Glutamatergic neuron (in vitro differentiated cells): ENCODE results near the gene RAPGEF3. TPM values are rescaled to one million over a fixed set of nuclear protein-coding genes. Genes with fewer than 3 reads are reported as not detected.

Experiments used
- DNase-seq: peaks from one replicate; pipeline ENCODE4 v3.0.0; 2022
- H3K27ac Mint-ChIP-seq: one replicate; pipeline ENCODE4 v1.8.0; 2020; ENCODE audit warnings: mild to moderate bottlenecking, mixed read lengths, inconsistent platforms; ENCODE audit not compliant: unreplicated experiment
- H3K27me3 Mint-ChIP-seq: one replicate; pipeline ENCODE4 v1.8.0; 2020; ENCODE audit warnings: mild to moderate bottlenecking, moderate library complexity, mixed read lengths, inconsistent platforms; ENCODE audit not compliant: unreplicated experiment
- H3K36me3 Mint-ChIP-seq: one replicate; pipeline ENCODE4 v1.8.0; 2020; ENCODE audit warnings: mild to moderate bottlenecking, mixed read lengths, inconsistent platforms; ENCODE audit not compliant: unreplicated experiment
- H3K4me1 Mint-ChIP-seq: one replicate; pipeline ENCODE4 v1.8.0; 2020; ENCODE audit warnings: mild to moderate bottlenecking, low read depth, mixed read lengths, inconsistent platforms; ENCODE audit not compliant: unreplicated experiment
- H3K4me3 Mint-ChIP-seq: one replicate; pipeline ENCODE4 v1.8.0; 2020; ENCODE audit warnings: mild to moderate bottlenecking, mixed read lengths, inconsistent platforms; ENCODE audit not compliant: unreplicated experiment
- H3K9me3 Mint-ChIP-seq: one replicate; pipeline ENCODE4 v1.8.0; 2020; ENCODE audit warnings: mild to moderate bottlenecking, moderate library complexity, mixed read lengths, inconsistent platforms; ENCODE audit not compliant: unreplicated experiment
- total RNA-seq: library from RNA; stranded (reverse); fragmentation: NEBNext Ultra II Directional; extraction: Animal tissue kit (Norgen Biotek cat#: 25700); gene quantifications from one replicate; pipeline ENCODE4 v1.2.1, GENCODE V29; 2021; ENCODE audit not compliant: unreplicated experiment
- TF ChIP-seq, protein P1 (sequence below): fragments of 200-600 bp; sonication (generic); IDR thresholded peaks from one replicate; pipeline ENCODE4 v1.5.0; 2021; ENCODE audit not compliant: partially characterized antibody, unreplicated experiment

RAPGEF3 gene
- total RNA-seq, 1 donor from 2014 or later: 0.81 TPM

DNA sequence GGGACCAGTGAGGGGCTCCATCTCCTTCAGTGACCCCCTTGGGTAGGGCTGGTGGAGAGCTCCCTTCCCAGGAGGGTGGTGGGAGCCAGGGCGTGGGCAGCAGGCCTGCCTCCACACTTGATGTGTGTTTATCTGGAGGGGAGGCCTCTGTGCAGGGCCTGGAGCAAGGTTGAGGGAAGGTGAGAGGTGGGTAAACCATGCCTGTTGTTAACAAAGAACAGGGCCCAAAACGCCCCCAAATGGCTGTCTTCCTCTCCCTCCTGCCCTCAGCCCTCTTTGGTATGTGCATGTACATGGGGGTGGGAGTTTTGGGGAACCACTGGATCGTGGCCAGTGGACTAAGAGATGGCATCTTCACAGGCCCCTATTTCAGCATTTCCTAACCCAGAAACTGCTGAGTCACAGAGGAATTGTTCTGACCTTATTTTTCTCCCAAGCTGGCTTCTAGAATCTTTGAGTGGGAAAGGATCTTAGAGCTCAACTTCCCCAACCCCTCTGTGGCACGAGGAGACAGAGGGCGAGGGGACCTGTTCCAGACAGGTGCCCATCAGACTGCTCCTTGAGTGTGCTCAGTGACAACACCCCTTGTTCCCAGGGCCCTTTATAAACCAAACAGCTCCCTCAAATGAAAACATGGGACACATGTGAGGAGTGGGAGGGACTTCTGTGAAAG is 17.9 kb upstream of the RAPGEF3 start:
- Mint-ChIP-seq H3K27ac (no peak overlapping the region), H3K36me3 (no peaks in the 10 kb centered on the region), H3K9me3 (peaks cover 17% of the 10 kb centered on the region), H3K4me3 (no peak overlapping the region), H3K4me1 (peaks cover 13% of the 10 kb centered on the region), H3K27me3 (peaks cover 10% of the 10 kb centered on the region)
- TF ChIP-seq, protein P1, sequence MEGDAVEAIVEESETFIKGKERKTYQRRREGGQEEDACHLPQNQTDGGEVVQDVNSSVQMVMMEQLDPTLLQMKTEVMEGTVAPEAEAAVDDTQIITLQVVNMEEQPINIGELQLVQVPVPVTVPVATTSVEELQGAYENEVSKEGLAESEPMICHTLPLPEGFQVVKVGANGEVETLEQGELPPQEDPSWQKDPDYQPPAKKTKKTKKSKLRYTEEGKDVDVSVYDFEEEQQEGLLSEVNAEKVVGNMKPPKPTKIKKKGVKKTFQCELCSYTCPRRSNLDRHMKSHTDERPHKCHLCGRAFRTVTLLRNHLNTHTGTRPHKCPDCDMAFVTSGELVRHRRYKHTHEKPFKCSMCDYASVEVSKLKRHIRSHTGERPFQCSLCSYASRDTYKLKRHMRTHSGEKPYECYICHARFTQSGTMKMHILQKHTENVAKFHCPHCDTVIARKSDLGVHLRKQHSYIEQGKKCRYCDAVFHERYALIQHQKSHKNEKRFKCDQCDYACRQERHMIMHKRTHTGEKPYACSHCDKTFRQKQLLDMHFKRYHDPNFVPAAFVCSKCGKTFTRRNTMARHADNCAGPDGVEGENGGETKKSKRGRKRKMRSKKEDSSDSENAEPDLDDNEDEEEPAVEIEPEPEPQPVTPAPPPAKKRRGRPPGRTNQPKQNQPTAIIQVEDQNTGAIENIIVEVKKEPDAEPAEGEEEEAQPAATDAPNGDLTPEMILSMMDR: no peak
- no peak for DNase-seq

DNA sequence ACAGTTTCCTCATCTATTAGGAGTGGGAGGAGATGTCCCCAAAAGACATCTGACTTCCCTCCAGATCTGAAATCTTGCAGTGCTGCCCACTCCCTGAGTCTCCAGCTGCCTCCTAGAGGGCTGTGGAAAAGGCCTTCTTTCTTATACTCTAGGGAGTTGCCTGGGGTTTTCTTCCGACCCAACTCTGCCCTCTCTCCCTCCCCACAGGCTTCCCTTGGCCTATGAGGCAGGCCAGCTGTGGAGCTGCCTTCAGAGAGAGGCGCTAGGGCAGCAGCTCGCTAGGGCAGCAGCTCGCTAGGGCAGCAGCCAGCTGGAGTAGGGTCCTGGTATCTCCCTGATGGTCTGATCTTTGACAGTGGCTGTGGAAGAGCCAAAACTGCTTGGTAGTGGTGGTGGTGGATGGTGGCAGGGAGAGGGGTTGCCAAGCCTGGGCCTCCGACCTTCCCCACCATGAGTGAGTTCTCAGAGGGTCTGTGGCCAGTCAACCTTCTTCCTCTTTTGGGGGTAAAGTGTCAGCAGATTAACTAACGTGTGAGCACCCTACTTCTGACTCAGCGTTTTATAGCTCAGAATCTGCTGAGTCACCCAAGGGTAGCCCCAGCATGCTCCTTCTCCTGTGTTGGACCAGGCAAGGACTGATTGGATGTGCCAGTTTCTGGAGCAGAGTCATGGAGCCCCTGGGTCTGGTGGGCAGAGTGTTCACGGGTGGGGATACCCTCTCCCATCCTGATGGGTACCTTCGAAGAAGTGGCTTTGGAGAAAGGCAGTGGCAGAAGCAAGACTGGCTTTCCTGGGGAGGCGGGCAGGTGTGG is 16.6 kb upstream of the RAPGEF3 start:
- TF ChIP-seq, protein P1: no peak
- Mint-ChIP-seq H3K4me3 (no peak overlapping the region), H3K4me1 (peaks cover 13% of the 10 kb centered on the region), H3K9me3 (peaks cover 11% of the 10 kb centered on the region), H3K36me3 (no peaks in the 10 kb centered on the region), H3K27ac (no peak overlapping the region), H3K27me3 (peaks cover 9% of the 10 kb centered on the region)
- no peak for DNase-seq

DNA sequence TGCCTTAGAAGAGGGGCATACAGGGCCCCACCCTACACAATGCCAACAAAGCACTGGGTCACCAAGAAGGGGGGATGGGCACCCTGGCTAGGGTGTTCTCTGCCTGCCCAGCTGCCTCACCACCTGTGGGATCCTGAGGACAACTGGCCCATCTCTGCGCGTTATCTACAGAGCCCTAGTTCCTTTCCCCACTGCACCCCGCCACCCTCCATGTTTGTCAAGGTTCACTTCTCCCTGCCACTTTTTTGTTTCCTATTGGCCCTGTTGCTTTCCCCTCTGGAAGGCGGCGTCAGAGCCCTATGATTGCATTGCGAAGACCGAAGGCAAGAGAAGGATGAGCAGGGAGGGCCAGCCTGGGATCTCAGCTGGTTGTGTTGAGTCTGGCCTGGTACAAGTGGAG is 16.0 kb upstream of the RAPGEF3 start:
- peak overlapping the region; percentile 21 for H3K4me3 Mint-ChIP-seq
- peaks cover 9% of the 10 kb centered on the region for H3K27me3 Mint-ChIP-seq
- DNase-seq: no peak
- H3K27ac Mint-ChIP-seq: no peak overlapping the region
- peaks cover 9% of the 10 kb centered on the region for H3K9me3 Mint-ChIP-seq
- no peaks in the 10 kb centered on the region for H3K36me3 Mint-ChIP-seq
- TF ChIP-seq, protein P1: no peak
- H3K4me1 Mint-ChIP-seq: peaks cover 13% of the 10 kb centered on the region

DNA sequence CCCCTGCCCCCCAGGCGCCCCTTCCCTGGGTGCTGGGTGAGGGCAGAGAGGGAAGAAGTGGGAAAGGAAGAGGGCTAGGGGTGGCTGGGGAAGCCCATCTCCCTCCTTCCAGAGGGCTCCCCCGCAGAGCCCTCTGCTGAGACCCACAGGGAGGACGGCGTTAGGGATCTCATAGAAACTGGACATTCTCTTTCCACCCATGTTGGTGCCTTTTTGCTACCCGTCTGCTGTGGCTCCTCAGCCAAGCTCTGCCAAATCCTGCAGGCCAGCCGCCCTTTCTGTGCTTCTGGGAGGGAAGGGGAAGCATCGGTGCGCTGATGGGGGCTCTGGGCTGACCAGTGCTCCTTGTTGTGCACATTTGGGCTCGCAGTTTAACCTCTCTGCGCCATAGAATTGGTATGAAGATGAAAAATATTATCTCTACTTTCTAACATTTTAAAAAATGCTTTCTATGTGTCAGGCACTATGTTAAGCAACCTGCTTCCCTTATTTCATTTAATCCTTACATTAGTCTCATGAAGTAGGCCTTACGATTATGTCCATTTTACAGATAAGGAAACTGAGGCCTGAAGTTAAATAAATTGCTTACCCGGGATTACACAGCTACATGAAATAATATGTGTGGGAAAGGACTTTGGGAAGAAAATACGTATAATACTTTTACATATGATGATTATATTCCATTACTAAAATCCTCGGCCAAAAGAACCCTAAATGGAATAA is 15.3 kb upstream of the RAPGEF3 start:
- H3K27ac Mint-ChIP-seq: peak overlapping the region; percentile 83
- no peaks in the 10 kb centered on the region for H3K36me3 Mint-ChIP-seq
- peak overlapping the region; percentile 95 for H3K4me3 Mint-ChIP-seq
- no peak for DNase-seq
- TF ChIP-seq, protein P1: no peak
- peaks cover 9% of the 10 kb centered on the region for H3K9me3 Mint-ChIP-seq
- H3K27me3 Mint-ChIP-seq: peaks cover 9% of the 10 kb centered on the region
- peaks cover 11% of the 10 kb centered on the region for H3K4me1 Mint-ChIP-seq
